Natural killer cell treated with Interleukin-12 subunit alpha and Interleukin-12 subunit beta and Interleukin-15 and Interleukin-18, amount 100 ng/mL, for 72 hours (primary cell): ENCODE measurements around the gene TMEM242. TPM values are rescaled to one million over a fixed set of nuclear protein-coding genes. Genes with fewer than 3 reads are reported as not detected.
"Not testable (repeated sequence)": the region's sequence is repeated elsewhere in the genome, so short reads cannot be mapped to it uniquely, and the experiment has no call there.

Experiments used
- ATAC-seq, 2 donors: fragments of 150-1000 bp; cut with Tn5 transposase in 1 of 2; sonication (Bioruptor Pico), chemical (Tn5 transposase) in 1 of 2; 2 replicates each; pipeline ENCODE4 v1.10.0; 2021
- DNase-seq: peaks from one replicate; pipeline ENCODE4 v3.0.0; 2022; ENCODE audit warnings: low spot score
- H3K27ac Mint-ChIP-seq, 2 donors: 1 replicate in 1 of 2; 2 replicates in 1 of 2; pipeline ENCODE4 v1.8.0; 2022; ENCODE audit warnings: mixed read lengths in 2 of 2, mild to moderate bottlenecking in 1 of 2, moderate library complexity in 1 of 2
- H3K27me3 Mint-ChIP-seq, 2 donors: 1 replicate in 1 of 2; 2 replicates in 1 of 2; pipeline ENCODE4 v1.8.0; 2022; ENCODE audit warnings: mixed read lengths in 2 of 2
- H3K36me3 Mint-ChIP-seq: one replicate; pipeline ENCODE4 v1.8.0; 2022; ENCODE audit warnings: mixed read lengths
- H3K4me1 Mint-ChIP-seq, 2 donors: 1 replicate in 1 of 2; 2 replicates in 1 of 2; pipeline ENCODE4 v1.8.0; 2022; ENCODE audit warnings: low read depth in 2 of 2, mixed read lengths in 2 of 2, mild to moderate bottlenecking in 1 of 2
- H3K4me3 Mint-ChIP-seq: one replicate; pipeline ENCODE4 v1.8.0; 2022; ENCODE audit warnings: mixed read lengths
- H3K9me3 Mint-ChIP-seq: 2 replicates; pipeline ENCODE4 v1.8.0; 2022; ENCODE audit warnings: mixed read lengths
- total RNA-seq, 2 donors: library from RNA; stranded (reverse); gene quantifications; one replicate each; pipeline ENCODE4 v1.2.3, GENCODE V29; 2022

Gene TMEM242
- total RNA-seq, 2 donors from 2014 or later = 9.6 to 10.8 TPM

GRCh38 chr6:157313531-157314467 lies 9.5 kb downstream of the TMEM242 start:
- Mint-ChIP-seq H3K4me3 (no peak overlapping the region), H3K4me1 (peaks cover 9 to 11% of the 10 kb centered on the region in 2 donors), H3K27me3 (no peaks in the 10 kb centered on the region), H3K36me3 (peaks cover 12% of the 10 kb centered on the region), H3K27ac (no peak overlapping the region), H3K9me3 (no peaks in the 10 kb centered on the region)
- ATAC-seq = no peak
- DNase-seq = no peak

GRCh38 chr6:157312757-157313156 lies 10.6 kb downstream of the TMEM242 start:
- Mint-ChIP-seq H3K36me3 (peaks cover 10% of the 10 kb centered on the region), H3K4me3 (no peak overlapping the region), H3K27me3 (no peaks in the 10 kb centered on the region), H3K27ac (no peak overlapping the region), H3K4me1 (peaks cover 9 to 10% of the 10 kb centered on the region in 2 donors), H3K9me3 (no peaks in the 10 kb centered on the region)
- DNase-seq = no peak
- no peak for ATAC-seq

- H3K4me1 Mint-ChIP-seq, H3K27ac Mint-ChIP-seq, H3K9me3 Mint-ChIP-seq, DNase-seq, H3K27me3 Mint-ChIP-seq, H3K36me3 Mint-ChIP-seq, H3K4me3 Mint-ChIP-seq, ATAC-seq: not testable (repeated sequence)
These were observed 12.6 kb downstream of the TMEM242 start for GRCh38 chr6:157310693-157311092.

GRCh38 chr6:157307661-157308060 lies 15.7 kb downstream of the TMEM242 start:
- H3K9me3 Mint-ChIP-seq = no peaks in the 10 kb centered on the region
- no peak for DNase-seq
- no peak for ATAC-seq
- H3K27ac Mint-ChIP-seq = no peak overlapping the region
- H3K27me3 Mint-ChIP-seq = no peaks in the 10 kb centered on the region
- H3K36me3 Mint-ChIP-seq = no peaks in the 10 kb centered on the region
- H3K4me3 Mint-ChIP-seq = no peak overlapping the region
- peaks cover 5 to 7% of the 10 kb centered on the region in 2 donors for H3K4me1 Mint-ChIP-seq

GRCh38 chr6:157305670-157306653 lies 17.4 kb downstream of the TMEM242 start:
- DNase-seq = no peak
- Mint-ChIP-seq H3K9me3 (no peaks in the 10 kb centered on the region), H3K4me3 (no peak overlapping the region), H3K36me3 (no peaks in the 10 kb centered on the region), H3K27ac (no peak overlapping the region), H3K4me1 (peaks cover 5 to 8% of the 10 kb centered on the region in 2 donors), H3K27me3 (no peaks in the 10 kb centered on the region)
- ATAC-seq = peak; percentile 13 to 36

- DNase-seq (no peak), ATAC-seq (peak in 1 of 2 donors; percentile 13)
- H3K27me3 Mint-ChIP-seq = no peaks in the 10 kb centered on the region
- H3K4me3 Mint-ChIP-seq = no peak overlapping the region
- H3K27ac Mint-ChIP-seq = no peak overlapping the region
- no peaks in the 10 kb centered on the region for H3K9me3 Mint-ChIP-seq
- H3K4me1 Mint-ChIP-seq = peaks cover 5 to 8% of the 10 kb centered on the region in 2 donors
- H3K36me3 Mint-ChIP-seq = no peaks in the 10 kb centered on the region
These were observed 18.2 kb downstream of the TMEM242 start for GRCh38 chr6:157304899-157305663.

GRCh38 chr6:157302736-157303135 lies 20.6 kb downstream of the TMEM242 start:
- Mint-ChIP-seq H3K27ac (no peak overlapping the region), H3K4me3 (no peak overlapping the region), H3K27me3 (no peaks in the 10 kb centered on the region), H3K9me3 (no peaks in the 10 kb centered on the region), H3K4me1 (peaks cover 5 to 8% of the 10 kb centered on the region in 2 donors), H3K36me3 (no peaks in the 10 kb centered on the region)
- no peak for ATAC-seq
- no peak for DNase-seq

GRCh38 chr6:157300436-157300835 lies 22.9 kb downstream of the TMEM242 start:
- Mint-ChIP-seq H3K9me3 (no peaks in the 10 kb centered on the region), H3K27me3 (no peaks in the 10 kb centered on the region), H3K4me1 (peaks cover 8% of the 10 kb centered on the region in 2 donors), H3K4me3 (no peak overlapping the region), H3K36me3 (no peaks in the 10 kb centered on the region), H3K27ac (no peak overlapping the region)
- DNase-seq (no peak), ATAC-seq (no peak)

GRCh38 chr6:157300006-157300405 lies 23.3 kb downstream of the TMEM242 start:
- H3K36me3 Mint-ChIP-seq = no peaks in the 10 kb centered on the region
- no peak overlapping the region for H3K4me3 Mint-ChIP-seq
- ATAC-seq (no peak), DNase-seq (no peak)
- H3K27me3 Mint-ChIP-seq = no peaks in the 10 kb centered on the region
- no peak overlapping the region for H3K27ac Mint-ChIP-seq
- no peaks in the 10 kb centered on the region for H3K9me3 Mint-ChIP-seq
- H3K4me1 Mint-ChIP-seq = peaks cover 8% of the 10 kb centered on the region in 2 donors

- DNase-seq = no peak
- Mint-ChIP-seq H3K27ac (no peak overlapping the region), H3K27me3 (no peaks in the 10 kb centered on the region), H3K4me1 (peaks cover 7 to 8% of the 10 kb centered on the region in 2 donors), H3K9me3 (no peaks in the 10 kb centered on the region), H3K36me3 (no peaks in the 10 kb centered on the region), H3K4me3 (no peak overlapping the region)
- ATAC-seq = no peak
These were observed 25.0 kb downstream of the TMEM242 start for GRCh38 chr6:157298216-157298724.

- H3K27ac Mint-ChIP-seq = no peak overlapping the region
- no peaks in the 10 kb centered on the region for H3K36me3 Mint-ChIP-seq
- no peaks in the 10 kb centered on the region for H3K9me3 Mint-ChIP-seq
- no peak overlapping the region for H3K4me3 Mint-ChIP-seq
- no peak for DNase-seq
- no peak for ATAC-seq
- H3K27me3 Mint-ChIP-seq = no peaks in the 10 kb centered on the region
- H3K4me1 Mint-ChIP-seq = peaks cover 0 to 8% of the 10 kb centered on the region in 2 donors
These were observed 28.7 kb downstream of the TMEM242 start for GRCh38 chr6:157294654-157295053.

GRCh38 chr6:157293780-157294179 lies 29.5 kb downstream of the TMEM242 start:
- ATAC-seq = no peak
- no peak overlapping the region for H3K27ac Mint-ChIP-seq
- H3K36me3 Mint-ChIP-seq = no peaks in the 10 kb centered on the region
- no peak for DNase-seq
- H3K9me3 Mint-ChIP-seq = no peaks in the 10 kb centered on the region
- H3K4me1 Mint-ChIP-seq = peaks cover 0 to 8% of the 10 kb centered on the region in 2 donors
- no peaks in the 10 kb centered on the region for H3K27me3 Mint-ChIP-seq
- no peak overlapping the region for H3K4me3 Mint-ChIP-seq

- DNase-seq (no peak), ATAC-seq (no peak)
- no peaks in the 10 kb centered on the region for H3K27me3 Mint-ChIP-seq
- H3K4me1 Mint-ChIP-seq = peaks cover 0 to 8% of the 10 kb centered on the region in 2 donors
- no peak overlapping the region for H3K27ac Mint-ChIP-seq
- H3K4me3 Mint-ChIP-seq = no peak overlapping the region
- H3K9me3 Mint-ChIP-seq = no peaks in the 10 kb centered on the region
- no peaks in the 10 kb centered on the region for H3K36me3 Mint-ChIP-seq
These were observed 31.1 kb downstream of the TMEM242 start for GRCh38 chr6:157292202-157292601.
